Measurements from ENCODE around the gene DLX4. TPM values are rescaled to one million over a fixed set of nuclear protein-coding genes. Genes with fewer than 3 reads are reported as not detected.

DLX4 gene
- total and polyA plus RNA-seq, 2 of the 4 experiments (the other 2 are of a cell fraction), result not detected

- TF ChIP-seq MAZ (IDR thresholded peaks at IDR 0.05; ENCODE audit: borderline replicate concordance, low read depth, low read length), result no peak
These were observed 52.8 kb downstream of the DLX4 start (continued) for GRCh38 chr17:50021681-50022370.

- no peak overlapping the region; the same call in 1 of the 2 replicates for H4K5ac ChIP-seq (ENCODE audit: low read depth, low read length)
- peak overlapping the region; percentile 55; the same call in 1 of the 2 replicates for H3K27ac ChIP-seq (ENCODE audit: insufficient read depth, low read length)
- no peak overlapping the region for H2BK15ac ChIP-seq (ENCODE audit: low read depth, low read length)
- ChIA-PET CTCF (interaction anchor here (1.2 to 1.4 kb wide), 2 partner anchors 65 to 72 kb away, joined by 3 to 4 read pairs; no protein-coding TSS in a partner anchor), POLR2A (ENCODE audit: unreplicated experiment) (no interaction called here)
- H4K91ac ChIP-seq (ENCODE audit: insufficient read depth, low read depth, low read length), result no peak overlapping the region; the same call in 1 of the 2 replicates
- dilution Hi-C loops (cut with HindIII; ENCODE audit: low sequenced_read_pairs, unreplicated experiment), result no loop called here
- peaks cover 6% of the 10 kb centered on the region for H3K9me1 ChIP-seq (ENCODE audit: insufficient read depth, low read length)
- TF ChIP-seq FOS (IDR thresholded peaks at IDR 0.05; ENCODE audit: low read depth, low read length) (no peak), RFX5 (IDR thresholded peaks at IDR 0.05; ENCODE audit: low read depth, low read length) (no peak), USF2 (IDR thresholded peaks at IDR 0.05; ENCODE audit: low read depth, low read length) (0 out of 2 replicates have a peak, but pooled peaks have one; percentile 28)
- 0 out of 2 replicates have a peak overlapping the region, but pooled peaks have one; percentile 23 for H3K18ac ChIP-seq (ENCODE audit: low read depth, low read length)
- 20% methylated on average over 3 of the region's 6 CpGs; no CpG with 5 or more reads in 1 of the 2 experiments for WGBS, 2 experiments (ENCODE audit: extremely low coverage in 2 of 2, insufficient read length in 1 of 2)
- ATAC-seq (ENCODE audit: low read depth) (peak; percentile 3; the same call in 1 of the 2 replicates), DNase-seq (peak; percentile 25)
- peak overlapping the region; percentile 71 for H2AFZ ChIP-seq (replicated peaks; ENCODE audit: low read length, poor library complexity)
- in situ Hi-C loops (cut with MboI; ENCODE audit: low sequenced_read_pairs), result no loop called here
- no peak overlapping the region for H3K23ac ChIP-seq (ENCODE audit: low read depth, low read length)
- no peaks in the 10 kb centered on the region for H3K36me3 ChIP-seq (ENCODE audit: control insufficient read depth, insufficient read depth, low read length)
- peak overlapping the region; percentile 54; the same call in 1 of the 2 replicates for H3K4ac ChIP-seq (ENCODE audit: low read depth, low read length)
- H3K4me1 ChIP-seq (ENCODE audit: control insufficient read depth, insufficient read depth, low read length), result peaks cover 10% of the 10 kb centered on the region
- H3K4me2 ChIP-seq (ENCODE audit: low read depth, low read length), result no peak overlapping the region
- H3K79me1 ChIP-seq (ENCODE audit: low read depth in 1 of 2, low read length in 2 of 2), result no peaks in the 10 kb centered on the region
- H3K9me3 ChIP-seq (ENCODE audit: control insufficient read depth, insufficient read depth, low read length), result no peaks in the 10 kb centered on the region
- H2AK5ac ChIP-seq (ENCODE audit: low read depth, low read length), result peak overlapping the region; percentile 44; the same call in 1 of the 2 replicates
- H3K4me3 ChIP-seq (ENCODE audit: insufficient read depth, low read depth, low read length), result no peak overlapping the region
- H4K20me1 ChIP-seq (ENCODE audit: insufficient read depth, low read length), result no peaks in the 10 kb centered on the region; the same call in 1 of the 2 replicates
- no TSS peak for BruUV-seq (replicated peaks)
- peak overlapping the region; percentile 17 to 48; a peak in 2 of 4 replicates for H4K8ac ChIP-seq (ENCODE audit: low read depth in 2 of 2, low read length in 2 of 2)
- no peak overlapping the region for H3K56ac ChIP-seq (ENCODE audit: extremely low read depth, insufficient read depth, low read length)
- H3K9ac ChIP-seq (ENCODE audit: low read depth, low read length), result no peak overlapping the region
- H2BK20ac ChIP-seq (ENCODE audit: low read depth, low read length), result no peak overlapping the region
- H2AK9ac ChIP-seq (replicated peaks; ENCODE audit: low read depth, low read length, poor library complexity), result peak overlapping the region; percentile 62
- intact Hi-C loops (cut with micrococcal nuclease), result no loop called here
- H3K14ac ChIP-seq (replicated peaks; ENCODE audit: low read depth, low read length), result peak overlapping the region; percentile 65
- H2BK120ac ChIP-seq (ENCODE audit: low read depth, low read length), result no peak overlapping the region
- peak overlapping the region; percentile 59 for H2BK5ac ChIP-seq (ENCODE audit: low read depth, low read length, poor library complexity, severe bottlenecking)
- H3K27me3 ChIP-seq (ENCODE audit: control insufficient read depth, insufficient read depth, low read length), result no peaks in the 10 kb centered on the region
These were observed 53.6 kb downstream of the DLX4 start for GRCh38 chr17:50022463-50023130.

All from IMR-90 (cell line).